Measurements from ENCODE around the gene CD38.

The CD38 gene

DNA sequence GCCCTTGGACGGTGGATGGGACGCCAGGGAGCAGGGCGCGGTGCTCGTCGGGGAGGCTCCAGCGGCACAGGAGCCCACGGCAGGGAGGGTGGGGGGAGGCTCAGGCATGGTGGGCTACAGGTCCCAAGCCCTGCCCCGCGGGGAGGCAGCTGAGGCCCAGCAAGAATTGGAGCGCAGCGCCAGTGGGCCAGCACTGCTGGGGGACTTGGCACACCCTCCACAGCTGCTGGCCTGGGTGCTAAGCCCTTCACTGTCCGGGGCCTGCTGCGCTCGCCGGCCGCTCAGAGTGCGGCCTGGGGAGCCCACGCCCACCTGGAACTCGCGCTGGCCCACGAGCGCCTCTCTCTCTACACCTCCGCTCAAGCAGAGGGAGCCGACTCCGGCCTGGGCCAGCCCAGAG lies 8.6 kb downstream of the CD38 start:
- TF ChIP-seq MAX (IDR thresholded peaks at IDR 0.05) (no peak), NFIC (IDR thresholded peaks at IDR 0.05) (no peak), YY1 (IDR thresholded peaks at IDR 0.05; ENCODE audit: low read depth) (no peak), CEBPB (IDR thresholded peaks at IDR 0.05) (no peak), TEAD4 (IDR thresholded peaks at IDR 0.05) (no peak), RAD21 (IDR thresholded peaks at IDR 0.05; ENCODE audit: low read depth) (no peak), EGR1 (IDR thresholded peaks at IDR 0.05) (no peak), EP300 (IDR thresholded peaks at IDR 0.05; ENCODE audit: borderline replicate concordance) (no peak), ZBTB7A (IDR thresholded peaks at IDR 0.05; ENCODE audit: low read depth) (no peak), FOXM1 (IDR thresholded peaks at IDR 0.05; ENCODE audit: borderline replicate concordance, low read depth) (no peak), TAF1 (IDR thresholded peaks at IDR 0.05; ENCODE audit: low read depth) (no peak), CREB1 (IDR thresholded peaks at IDR 0.05; ENCODE audit: low read depth) (no peak), REST (IDR thresholded peaks at IDR 0.05; ENCODE audit: low read depth) (no peak), TCF12 (IDR thresholded peaks at IDR 0.05; ENCODE audit: low read depth) (no peak)
- TF ChIP-seq, protein P1, sequence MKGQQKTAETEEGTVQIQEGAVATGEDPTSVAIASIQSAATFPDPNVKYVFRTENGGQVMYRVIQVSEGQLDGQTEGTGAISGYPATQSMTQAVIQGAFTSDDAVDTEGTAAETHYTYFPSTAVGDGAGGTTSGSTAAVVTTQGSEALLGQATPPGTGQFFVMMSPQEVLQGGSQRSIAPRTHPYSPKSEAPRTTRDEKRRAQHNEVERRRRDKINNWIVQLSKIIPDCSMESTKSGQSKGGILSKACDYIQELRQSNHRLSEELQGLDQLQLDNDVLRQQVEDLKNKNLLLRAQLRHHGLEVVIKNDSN (IDR thresholded peaks at IDR 0.05), result no peak

- no peak for TF ChIP-seq CREB1 (IDR thresholded peaks at IDR 0.05; ENCODE audit: low read depth)
- no peak for TF ChIP-seq FOXM1 (IDR thresholded peaks at IDR 0.05; ENCODE audit: borderline replicate concordance, low read depth)
- TF ChIP-seq MAX (IDR thresholded peaks at IDR 0.05), result no peak
- TF ChIP-seq EGR1 (IDR thresholded peaks at IDR 0.05), result no peak
- TF ChIP-seq CEBPB (IDR thresholded peaks at IDR 0.05), result no peak
- TF ChIP-seq YY1 (IDR thresholded peaks at IDR 0.05; ENCODE audit: low read depth), result no peak
- no peak for TF ChIP-seq TEAD4 (IDR thresholded peaks at IDR 0.05)
- no peak for TF ChIP-seq EP300 (IDR thresholded peaks at IDR 0.05; ENCODE audit: borderline replicate concordance)
- no peak for TF ChIP-seq TCF12 (IDR thresholded peaks at IDR 0.05; ENCODE audit: low read depth)
- no peak for TF ChIP-seq NFIC (IDR thresholded peaks at IDR 0.05)
- TF ChIP-seq, protein P1 (IDR thresholded peaks at IDR 0.05), result no peak
- TF ChIP-seq REST (IDR thresholded peaks at IDR 0.05; ENCODE audit: low read depth), result no peak
- no peak for TF ChIP-seq TAF1 (IDR thresholded peaks at IDR 0.05; ENCODE audit: low read depth)
- no peak for TF ChIP-seq RAD21 (IDR thresholded peaks at IDR 0.05; ENCODE audit: low read depth)
Measured at GRCh38 chr4:15792974-15793373, 14.8 kb downstream of the CD38 start.

DNA sequence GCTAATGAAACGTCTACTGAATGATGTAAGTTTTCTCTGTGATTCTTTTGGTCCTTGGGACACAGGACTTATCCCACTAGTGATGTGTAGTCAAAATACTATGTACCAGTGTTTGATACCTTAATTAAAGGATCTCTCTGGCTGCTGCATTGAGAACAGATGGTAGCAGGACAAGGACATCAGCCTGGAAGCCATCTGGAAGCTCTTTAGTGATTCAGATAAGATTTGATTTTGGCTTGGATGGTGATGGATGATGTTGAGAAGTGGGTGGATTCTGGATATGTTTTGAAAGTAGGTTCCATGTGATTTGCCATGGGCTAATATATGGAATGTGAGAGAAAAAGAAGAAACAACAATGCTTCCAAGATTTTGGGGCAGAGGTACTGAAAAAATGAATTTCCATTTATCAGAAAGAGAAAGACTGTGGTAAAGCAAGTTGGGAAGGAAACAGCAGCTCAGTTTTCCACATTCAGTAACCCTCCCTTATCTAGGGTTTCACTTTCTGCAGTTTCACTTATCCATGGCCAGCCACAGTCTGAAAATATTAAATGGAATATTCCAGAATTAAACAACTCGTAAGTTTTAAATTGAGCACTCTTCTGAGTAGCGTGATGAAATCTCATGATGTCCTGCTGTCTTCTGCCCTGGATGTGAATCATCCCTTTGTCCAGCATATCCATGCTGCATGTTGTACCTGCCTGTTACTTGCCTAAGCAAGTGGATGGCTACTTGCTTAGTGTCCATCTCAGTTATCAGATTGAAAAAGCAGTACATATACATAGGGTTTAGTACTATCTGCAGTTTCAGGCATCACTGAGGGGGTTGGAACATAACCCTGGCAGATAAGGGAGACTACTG lies 15.6 kb downstream of the CD38 start:
- no peak for TF ChIP-seq CREB1 (IDR thresholded peaks at IDR 0.05; ENCODE audit: low read depth)

DNA sequence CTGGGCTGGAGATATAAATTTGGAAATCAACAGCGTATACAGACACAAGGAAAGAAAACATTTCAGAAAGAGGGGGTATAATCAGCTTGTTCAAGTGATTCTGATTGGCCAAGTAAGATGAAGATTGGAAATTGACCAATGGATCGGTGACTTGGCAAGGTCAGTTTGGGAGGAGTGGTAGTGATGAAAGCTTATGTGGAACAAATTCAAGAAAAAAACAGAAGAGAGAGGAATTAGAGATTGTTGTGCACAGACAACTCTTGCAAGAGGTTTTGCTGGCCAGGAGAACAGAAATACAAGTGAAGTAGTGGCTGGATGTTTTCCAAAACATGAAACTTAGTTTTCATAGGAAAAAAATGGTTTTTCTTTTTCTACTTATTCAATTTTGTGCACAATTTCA lies 16.3 kb downstream of the CD38 start:
- TF ChIP-seq YY1 (IDR thresholded peaks at IDR 0.05; ENCODE audit: low read depth) (no peak), RAD21 (IDR thresholded peaks at IDR 0.05; ENCODE audit: low read depth) (no peak), TAF1 (IDR thresholded peaks at IDR 0.05; ENCODE audit: low read depth) (no peak), EGR1 (IDR thresholded peaks at IDR 0.05) (no peak), MAX (IDR thresholded peaks at IDR 0.05) (no peak), EP300 (IDR thresholded peaks at IDR 0.05; ENCODE audit: borderline replicate concordance) (no peak), TEAD4 (IDR thresholded peaks at IDR 0.05) (no peak), REST (IDR thresholded peaks at IDR 0.05; ENCODE audit: low read depth) (no peak), CREB1 (IDR thresholded peaks at IDR 0.05; ENCODE audit: low read depth) (no peak), CEBPB (IDR thresholded peaks at IDR 0.05) (no peak), TCF12 (IDR thresholded peaks at IDR 0.05; ENCODE audit: low read depth) (no peak), NFIC (IDR thresholded peaks at IDR 0.05) (no peak), FOXM1 (IDR thresholded peaks at IDR 0.05; ENCODE audit: borderline replicate concordance, low read depth) (no peak)
- TF ChIP-seq, protein P1 (IDR thresholded peaks at IDR 0.05), result no peak

All from Ishikawa (cell line).